ENCODE data around the gene SLC7A1.

The SLC7A1 gene

GRCh38 chr13:29535663-29536655 lies 59.5 kb downstream of the SLC7A1 start:
- peaks cover 83% of the 10 kb centered on the region for H3K36me3 ChIP-seq (ENCODE audit: insufficient read depth, low read length)
- no peak overlapping the region for H2AFZ ChIP-seq (ENCODE audit: low read length)
- H3K9me2 ChIP-seq (ENCODE audit: low read depth, low read length): no peaks in the 10 kb centered on the region
- no peaks in the 10 kb centered on the region for H3K27me3 ChIP-seq (ENCODE audit: insufficient read depth, low read length)
- no peak overlapping the region for H3K27ac ChIP-seq (ENCODE audit: low read depth, low read length, poor library complexity, severe bottlenecking)
- H3F3A ChIP-seq (ENCODE audit: insufficient read depth, low read length): no peaks in the 10 kb centered on the region
- H3K4me2 ChIP-seq (ENCODE audit: low read length): no peak overlapping the region
- H3K9me3 ChIP-seq (ENCODE audit: low read length): no peaks in the 10 kb centered on the region
- no peak for TF ChIP-seq CTCF (IDR thresholded peaks at IDR 0.05; ENCODE audit: low read length)
- TF ChIP-seq EZH2 (IDR thresholded peaks at IDR 0.05; ENCODE audit: borderline replicate concordance, low read length): no peak
- no peak overlapping the region for H3K4me3 ChIP-seq (ENCODE audit: low read depth, low read length, poor library complexity, severe bottlenecking)
- peaks cover 32% of the 10 kb centered on the region for H3K4me1 ChIP-seq (ENCODE audit: insufficient read depth, low read length, severe bottlenecking)
- H4K20me1 ChIP-seq (ENCODE audit: insufficient read depth, low read length): no peaks in the 10 kb centered on the region
- H3K79me2 ChIP-seq (ENCODE audit: insufficient read depth, low read length): 0 out of 2 replicates have a peak, but pooled peaks cover 10% of the 10 kb centered on the region
- no peak overlapping the region for H3K9ac ChIP-seq (ENCODE audit: low read length)

DNA sequence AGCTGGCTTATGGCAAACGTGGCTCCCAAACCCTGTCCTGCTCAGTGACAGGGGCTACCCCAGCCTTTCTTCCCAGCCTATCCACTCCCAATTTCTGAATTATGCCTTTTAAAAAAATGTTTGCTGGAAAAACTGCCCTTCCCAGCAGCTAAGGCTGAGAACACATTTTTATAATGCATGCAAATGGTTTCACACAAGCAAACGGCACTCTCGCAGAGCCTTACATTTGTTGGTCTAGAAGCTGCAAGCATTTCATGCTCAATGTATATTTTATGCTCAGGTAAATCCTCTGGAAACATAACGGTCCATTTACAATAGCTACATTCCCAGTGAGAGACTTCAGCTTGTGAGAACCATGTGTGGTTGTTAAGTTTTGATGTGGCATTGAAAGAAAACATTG lies 61.4 kb downstream of the SLC7A1 start:
- Histone ChIP-seq H3F3A (ENCODE audit: insufficient read depth, low read length) (no peaks in the 10 kb centered on the region), H3K79me2 (ENCODE audit: insufficient read depth, low read length) (no peaks in the 10 kb centered on the region), H3K9ac (ENCODE audit: low read length) (no peak overlapping the region), H3K4me2 (ENCODE audit: low read length) (no peak overlapping the region), H3K9me3 (ENCODE audit: low read length) (no peaks in the 10 kb centered on the region), H3K36me3 (ENCODE audit: insufficient read depth, low read length) (peaks cover 87% of the 10 kb centered on the region), H3K4me3 (ENCODE audit: low read depth, low read length, poor library complexity, severe bottlenecking) (no peak overlapping the region), H3K27me3 (ENCODE audit: insufficient read depth, low read length) (no peaks in the 10 kb centered on the region), H3K4me1 (ENCODE audit: insufficient read depth, low read length, severe bottlenecking) (peaks cover 13% of the 10 kb centered on the region), H3K27ac (ENCODE audit: low read depth, low read length, poor library complexity, severe bottlenecking) (no peak overlapping the region), H2AFZ (ENCODE audit: low read length) (no peak overlapping the region), H4K20me1 (ENCODE audit: insufficient read depth, low read length) (no peaks in the 10 kb centered on the region), H3K9me2 (ENCODE audit: low read depth, low read length) (no peaks in the 10 kb centered on the region)
- TF ChIP-seq CTCF (IDR thresholded peaks at IDR 0.05; ENCODE audit: low read length) (no peak), EZH2 (IDR thresholded peaks at IDR 0.05; ENCODE audit: borderline replicate concordance, low read length) (no peak)

- peaks cover 97% of the 10 kb centered on the region for H3K36me3 ChIP-seq (ENCODE audit: insufficient read depth, low read length)
- H3K9me2 ChIP-seq (ENCODE audit: low read depth, low read length): no peaks in the 10 kb centered on the region
- no peaks in the 10 kb centered on the region for H3F3A ChIP-seq (ENCODE audit: insufficient read depth, low read length)
- no peaks in the 10 kb centered on the region for H3K9me3 ChIP-seq (ENCODE audit: low read length)
- H2AFZ ChIP-seq (ENCODE audit: low read length): no peak overlapping the region
- H3K4me2 ChIP-seq (ENCODE audit: low read length): no peak overlapping the region
- no peaks in the 10 kb centered on the region for H3K27me3 ChIP-seq (ENCODE audit: insufficient read depth, low read length)
- no peak overlapping the region for H3K4me3 ChIP-seq (ENCODE audit: low read depth, low read length, poor library complexity, severe bottlenecking)
- H3K9ac ChIP-seq (ENCODE audit: low read length): no peak overlapping the region
- no peak for TF ChIP-seq CTCF (IDR thresholded peaks at IDR 0.05; ENCODE audit: low read length)
- no peak for TF ChIP-seq EZH2 (IDR thresholded peaks at IDR 0.05; ENCODE audit: borderline replicate concordance, low read length)
- no peaks in the 10 kb centered on the region for H4K20me1 ChIP-seq (ENCODE audit: insufficient read depth, low read length)
- no peak overlapping the region for H3K27ac ChIP-seq (ENCODE audit: low read depth, low read length, poor library complexity, severe bottlenecking)
- no peaks in the 10 kb centered on the region for H3K79me2 ChIP-seq (ENCODE audit: insufficient read depth, low read length)
- H3K4me1 ChIP-seq (ENCODE audit: insufficient read depth, low read length, severe bottlenecking): peaks cover under 1% of the 10 kb centered on the region
These were observed 62.7 kb downstream of the SLC7A1 start for GRCh38 chr13:29532821-29533220.
